ENCODE measurements around the gene PARVA. TPM values are rescaled to one million over a fixed set of nuclear protein-coding genes. Genes with fewer than 3 reads are reported as not detected.
A peak's percentile ranks its signal among the peaks of the same experiment; 100 is the strongest.

PARVA gene
- total RNA-seq, 1 experiment from 2014 or later = 13.2 TPM

DNA sequence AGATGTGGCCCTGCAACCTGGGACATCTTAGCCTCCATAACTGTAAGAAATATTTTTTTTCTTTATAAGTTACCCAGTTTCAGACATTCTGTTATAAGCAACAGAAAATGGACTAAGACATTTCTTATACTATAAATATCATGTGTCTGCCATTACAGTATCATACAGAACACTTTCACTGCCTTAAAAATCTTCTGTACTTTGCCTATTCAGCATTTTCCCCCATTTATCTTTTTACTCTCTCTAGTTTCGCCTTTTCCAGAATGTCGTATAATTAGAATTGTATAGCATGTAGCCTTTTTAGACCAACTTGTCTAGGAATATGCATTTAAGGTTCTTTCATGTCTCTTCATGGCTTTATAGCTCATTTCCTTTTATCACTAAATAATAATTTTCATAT lies 88.0 kb downstream of the PARVA start:
- in situ Hi-C loops (cut with HindIII; ENCODE audit: low pct_unique_long_range_greater_than_20kb, low sequenced_read_pairs) = no loop called here
- DNase-seq (ENCODE audit: low read depth, low spot score) = no peak

DNA sequence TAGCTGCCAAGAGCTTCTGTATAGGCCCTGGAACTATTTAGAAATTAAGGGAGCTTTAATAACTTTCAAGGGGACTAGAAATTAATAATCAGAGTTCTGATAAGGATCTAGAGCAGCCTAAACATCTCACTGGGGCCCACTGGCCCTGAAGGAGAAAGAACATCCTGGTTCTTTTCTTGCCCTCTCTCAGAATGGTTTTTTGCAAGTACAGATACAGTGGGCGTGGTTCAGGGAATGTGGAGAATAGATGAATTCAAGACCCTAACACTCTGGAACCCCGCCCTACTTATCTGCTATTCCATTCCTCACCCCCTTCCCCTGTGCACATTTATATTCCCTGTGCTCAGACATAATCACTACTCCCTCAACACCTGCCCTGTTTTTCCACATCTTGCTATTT lies 90.2 kb downstream of the PARVA start:
- in situ Hi-C loops (cut with HindIII; ENCODE audit: low pct_unique_long_range_greater_than_20kb, low sequenced_read_pairs) = no loop called here

DNA sequence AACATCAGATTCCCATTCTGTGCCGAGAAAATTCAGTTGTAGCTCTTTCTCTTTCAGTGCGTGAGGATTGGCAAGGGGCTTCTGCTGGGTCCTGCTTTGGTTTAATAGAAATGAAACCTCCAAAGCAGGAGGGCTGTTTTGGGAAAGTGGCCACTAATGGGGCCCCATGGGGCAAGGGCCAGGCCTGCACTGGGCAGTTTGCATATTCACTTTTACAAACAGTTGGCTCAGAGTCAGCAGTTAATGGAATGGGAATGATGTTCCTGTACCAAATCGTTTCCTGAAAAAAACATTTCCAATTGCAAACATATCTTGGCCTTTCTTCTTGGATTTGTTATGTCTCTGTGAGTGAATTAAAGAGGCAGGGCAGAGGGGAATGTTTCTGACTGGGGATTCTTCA lies 92.1 kb downstream of the PARVA start:
- in situ Hi-C loops (cut with HindIII; ENCODE audit: low pct_unique_long_range_greater_than_20kb, low sequenced_read_pairs) = no loop called here
- no peak for DNase-seq (ENCODE audit: low read depth, low spot score)

More for the DNA sequence above, 90.2 kb downstream of the PARVA start:
- DNase-seq (ENCODE audit: low read depth, low spot score) = no peak

DNA sequence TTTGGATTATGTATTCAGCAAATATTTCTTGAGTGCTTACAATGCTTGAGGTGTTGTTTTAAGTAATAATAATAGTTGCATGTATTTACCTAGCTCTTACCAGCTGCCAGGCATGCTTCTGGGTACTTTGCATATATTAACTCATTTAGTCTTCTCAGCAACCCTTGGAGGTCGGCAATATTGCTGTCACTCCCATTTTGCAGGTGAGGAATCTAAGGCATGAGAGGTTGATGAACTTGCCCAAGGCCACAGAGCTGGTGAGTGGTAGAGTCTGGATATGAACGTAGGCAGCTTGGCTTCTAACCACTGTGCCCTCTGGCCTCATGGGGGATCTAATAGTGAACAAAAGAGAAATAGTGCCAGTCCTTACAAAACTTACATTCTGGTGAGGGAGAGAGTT lies 92.9 kb downstream of the PARVA start:
- in situ Hi-C loops (cut with HindIII; ENCODE audit: low pct_unique_long_range_greater_than_20kb, low sequenced_read_pairs) = no loop called here
- no peak for DNase-seq (ENCODE audit: low read depth, low spot score)

DNA sequence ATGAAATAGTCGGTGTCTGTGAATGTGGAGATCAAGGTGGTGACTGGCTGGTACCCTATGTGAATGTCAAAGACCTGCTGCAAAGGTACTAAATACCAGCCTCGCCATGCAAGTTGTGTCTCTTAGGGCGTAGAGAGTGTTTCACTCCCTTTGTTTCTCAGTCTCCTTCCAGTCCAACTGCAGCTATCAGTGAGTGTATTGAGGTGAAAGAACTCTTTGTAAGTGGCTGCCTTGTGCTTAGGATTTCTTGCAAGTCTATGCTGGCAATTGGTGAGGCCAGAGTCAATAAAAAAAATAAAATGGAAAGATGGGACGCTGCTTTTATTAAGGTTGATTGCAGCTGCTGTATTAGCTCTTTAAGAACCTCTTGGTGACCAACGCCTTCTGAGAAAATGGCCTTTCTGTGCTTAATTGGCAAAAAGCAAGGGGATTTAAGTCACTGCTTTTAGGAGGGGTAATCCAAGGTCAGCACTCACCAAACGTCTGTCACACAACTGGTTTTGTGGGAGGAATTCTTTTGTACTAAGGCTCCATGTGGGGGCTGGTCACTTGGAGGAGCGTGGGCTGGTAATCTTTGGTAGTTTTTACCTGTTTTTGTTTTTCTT lies 95.1 kb downstream of the PARVA start:
- DNase-seq (ENCODE audit: low read depth, low spot score) = peak; percentile 68
- in situ Hi-C loops (cut with HindIII; ENCODE audit: low pct_unique_long_range_greater_than_20kb, low sequenced_read_pairs) = no loop called here

DNA sequence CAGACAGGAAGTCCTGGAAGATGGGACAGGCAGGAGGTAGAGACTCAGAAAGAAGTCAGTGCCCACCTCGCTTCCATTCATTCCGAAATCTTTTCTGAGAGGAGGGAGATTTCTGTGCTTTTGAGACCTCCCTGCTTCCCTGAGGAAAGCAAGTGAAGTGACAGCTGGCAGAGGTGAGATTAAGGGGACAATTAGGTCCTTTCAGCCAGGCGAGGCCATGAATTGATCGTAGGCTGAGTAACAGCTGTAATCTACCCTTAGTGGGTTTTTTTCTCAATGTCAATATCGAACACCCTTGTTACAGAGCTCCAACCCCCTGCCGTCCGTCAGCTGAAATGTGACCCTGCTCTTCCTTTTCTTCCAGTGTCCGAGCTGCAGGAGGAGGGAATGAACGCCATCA lies 96.0 kb downstream of the PARVA start:
- in situ Hi-C loops (cut with HindIII; ENCODE audit: low pct_unique_long_range_greater_than_20kb, low sequenced_read_pairs) = no loop called here
- no peak for DNase-seq (ENCODE audit: low read depth, low spot score)

DNA sequence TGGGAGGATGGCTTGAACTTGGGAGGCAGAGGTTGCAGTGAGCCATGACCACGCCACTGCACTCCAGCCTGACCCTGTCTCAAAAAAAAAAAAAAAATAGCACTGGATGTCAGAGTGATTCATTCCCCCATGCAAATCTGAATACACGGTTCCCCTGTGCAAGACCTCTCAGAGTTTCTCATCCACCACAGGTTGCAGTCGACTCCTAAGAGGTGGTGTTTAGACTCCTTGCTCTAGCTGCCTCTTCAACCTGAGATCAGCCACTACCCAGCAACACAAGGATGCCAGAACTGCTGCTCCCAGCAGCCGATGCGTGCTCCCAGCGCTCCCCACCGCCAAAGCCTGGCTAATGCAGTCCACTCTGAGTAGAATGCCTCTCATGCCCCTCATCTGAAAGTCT lies 97.5 kb downstream of the PARVA start:
- in situ Hi-C loops (cut with HindIII; ENCODE audit: low pct_unique_long_range_greater_than_20kb, low sequenced_read_pairs) = no loop called here
- DNase-seq (ENCODE audit: low read depth, low spot score) = no peak

DNA sequence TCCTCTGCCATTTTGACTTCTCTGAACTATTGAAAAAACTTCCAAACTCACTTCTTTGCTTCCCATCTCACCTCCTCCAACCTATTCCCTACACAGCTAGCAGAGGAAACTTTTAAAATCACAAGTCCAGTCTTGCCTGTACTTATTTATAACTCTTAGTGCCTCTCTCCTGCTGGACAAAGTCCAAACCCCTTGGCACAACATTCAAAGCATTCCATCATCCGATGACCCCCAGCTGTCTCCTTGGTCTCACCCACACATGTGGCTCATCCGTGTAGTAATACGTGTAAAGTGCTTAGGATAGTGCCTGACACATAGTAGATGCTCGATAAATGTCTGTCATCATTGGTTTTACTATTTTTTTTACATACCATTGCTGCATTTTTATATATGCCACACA lies 101.4 kb downstream of the PARVA start:
- DNase-seq (ENCODE audit: low read depth, low spot score) = no peak
- in situ Hi-C loops (cut with HindIII; ENCODE audit: low pct_unique_long_range_greater_than_20kb, low sequenced_read_pairs) = no loop called here

DNA sequence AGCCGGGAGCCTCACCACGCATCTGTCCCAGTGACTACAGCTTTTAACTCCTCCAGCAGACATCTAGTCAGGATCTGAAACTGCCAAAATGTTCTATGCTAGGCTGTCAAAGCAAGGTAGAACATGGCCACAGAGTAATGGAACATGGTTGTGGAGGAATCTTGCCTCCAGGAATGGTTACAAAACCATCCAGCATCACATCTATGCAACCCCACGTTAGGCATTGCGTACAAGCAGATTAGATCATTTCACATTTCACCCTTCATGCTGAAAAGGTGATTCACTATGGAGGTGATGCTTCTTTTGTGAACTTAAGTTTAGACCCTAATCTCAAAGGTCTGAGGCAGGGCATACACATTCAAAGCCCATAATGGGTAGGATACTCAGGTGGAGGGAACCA lies 103.0 kb downstream of the PARVA start:
- DNase-seq (ENCODE audit: low read depth, low spot score) = no peak
- in situ Hi-C loops (cut with HindIII; ENCODE audit: low pct_unique_long_range_greater_than_20kb, low sequenced_read_pairs) = no loop called here

DNA sequence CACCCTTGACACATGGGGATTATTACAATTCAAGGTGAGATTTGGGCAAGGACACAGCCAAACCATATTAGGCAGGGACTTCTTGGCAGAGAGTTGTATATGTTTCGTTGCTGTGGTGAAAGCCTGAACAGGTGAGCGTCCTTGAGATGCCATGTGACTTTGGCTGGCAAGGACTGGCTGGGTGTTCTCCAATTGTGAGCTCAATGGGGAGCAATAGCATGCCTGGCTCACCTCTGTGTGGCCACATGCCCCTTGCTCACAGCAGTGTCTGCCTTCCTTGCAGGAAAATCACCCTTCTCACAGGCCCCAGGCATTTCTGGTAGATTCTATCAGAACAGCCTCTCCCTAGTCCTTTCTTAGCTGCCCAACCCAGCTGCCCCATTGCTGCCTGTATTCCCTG lies 105.5 kb downstream of the PARVA start:
- DNase-seq (ENCODE audit: low read depth, low spot score) = no peak
- in situ Hi-C loops (cut with HindIII; ENCODE audit: low pct_unique_long_range_greater_than_20kb, low sequenced_read_pairs) = no loop called here

DNA sequence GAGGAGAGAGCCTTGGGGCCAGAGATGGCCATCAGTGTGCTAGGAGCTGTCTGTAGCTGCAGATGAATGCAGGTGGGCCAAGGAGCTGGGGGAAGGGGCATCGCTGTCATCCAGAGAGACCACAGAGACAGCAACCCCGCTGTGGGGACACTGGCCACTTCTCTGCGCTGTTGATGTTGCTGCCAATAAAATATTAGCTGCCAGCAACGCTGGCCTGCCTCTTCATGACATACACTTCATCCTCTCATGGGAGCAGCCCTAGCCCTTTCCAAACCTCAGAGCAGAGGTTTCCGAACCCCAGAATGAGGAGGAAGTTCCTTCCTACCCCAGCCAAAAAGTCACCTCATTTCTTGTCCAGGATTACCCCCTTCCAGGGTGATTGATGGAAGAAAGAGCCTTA lies 106.2 kb downstream of the PARVA start:
- no peak for DNase-seq (ENCODE audit: low read depth, low spot score)
- in situ Hi-C loops (cut with HindIII; ENCODE audit: low pct_unique_long_range_greater_than_20kb, low sequenced_read_pairs) = no loop called here

DNA sequence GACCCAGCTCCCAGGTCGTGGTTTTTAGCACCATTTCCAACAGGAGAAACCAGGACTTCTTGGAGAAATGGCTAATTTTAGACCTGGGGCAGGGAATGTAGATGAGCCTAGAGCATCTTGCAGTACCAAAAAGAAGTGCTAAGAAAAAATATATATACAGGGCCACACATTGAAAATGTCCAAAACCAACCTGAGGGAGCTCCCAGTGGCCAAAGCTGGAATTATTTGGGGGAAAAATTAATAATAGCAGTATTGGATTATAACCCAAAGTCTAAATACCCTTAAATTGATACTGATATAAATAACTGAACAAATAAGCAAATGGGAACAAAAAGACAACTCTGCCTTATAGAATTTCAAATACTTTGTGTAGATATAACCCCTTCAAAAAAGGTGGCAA lies 108.0 kb downstream of the PARVA start:
- peak; percentile 45 for DNase-seq (ENCODE audit: low read depth, low spot score)
- in situ Hi-C loops (cut with HindIII; ENCODE audit: low pct_unique_long_range_greater_than_20kb, low sequenced_read_pairs) = no loop called here

DNA sequence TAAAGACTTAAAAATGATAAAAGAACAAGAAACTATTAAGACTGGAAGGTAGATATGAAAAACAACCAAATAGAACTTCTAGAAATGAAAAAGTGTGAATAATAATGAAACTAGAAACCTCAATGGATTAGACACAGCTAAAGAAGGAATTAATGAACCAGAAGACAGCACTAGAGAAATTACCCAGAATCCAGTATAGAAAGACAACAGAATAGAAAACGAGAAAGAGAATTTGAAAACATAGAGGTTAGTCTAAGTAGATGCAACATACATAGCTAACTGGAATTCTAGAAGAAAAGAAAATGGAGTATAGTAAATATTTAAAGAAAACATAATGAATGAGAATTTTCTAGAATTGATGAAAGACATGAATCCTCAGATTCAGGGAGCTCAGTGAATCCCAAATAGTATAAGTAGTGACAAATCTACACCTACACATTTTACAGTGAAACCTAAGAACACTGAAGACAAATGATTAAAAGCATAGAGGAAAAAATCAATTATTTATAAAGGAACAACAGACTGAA lies 111.9 kb downstream of the PARVA start:
- in situ Hi-C loops (cut with HindIII; ENCODE audit: low pct_unique_long_range_greater_than_20kb, low sequenced_read_pairs) = no loop called here

DNA sequence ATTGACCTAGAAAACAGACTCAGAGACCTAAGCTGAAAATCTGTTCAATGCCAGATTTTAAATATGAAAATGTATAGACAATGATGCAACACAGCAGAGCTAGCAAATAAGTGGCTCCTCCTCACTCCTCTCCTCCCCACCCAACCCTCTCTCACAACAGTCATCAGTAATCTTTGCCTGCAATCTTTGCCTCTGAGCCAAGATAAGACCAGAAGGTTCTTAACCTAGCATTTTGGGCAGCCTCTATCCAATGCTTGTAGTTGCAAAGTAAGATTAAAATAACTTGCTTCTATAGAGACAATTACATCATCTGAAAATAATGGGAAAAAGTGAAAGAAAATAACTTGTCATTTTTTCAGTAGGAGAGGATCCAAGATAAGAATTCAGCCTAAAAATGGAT lies 117.3 kb downstream of the PARVA start:
- DNase-seq (ENCODE audit: low read depth, low spot score) = no peak
- in situ Hi-C loops (cut with HindIII; ENCODE audit: low pct_unique_long_range_greater_than_20kb, low sequenced_read_pairs) = no loop called here

More for the DNA sequence above, 111.9 kb downstream of the PARVA start:
- DNase-seq (ENCODE audit: low read depth, low spot score) = no peak

DNA sequence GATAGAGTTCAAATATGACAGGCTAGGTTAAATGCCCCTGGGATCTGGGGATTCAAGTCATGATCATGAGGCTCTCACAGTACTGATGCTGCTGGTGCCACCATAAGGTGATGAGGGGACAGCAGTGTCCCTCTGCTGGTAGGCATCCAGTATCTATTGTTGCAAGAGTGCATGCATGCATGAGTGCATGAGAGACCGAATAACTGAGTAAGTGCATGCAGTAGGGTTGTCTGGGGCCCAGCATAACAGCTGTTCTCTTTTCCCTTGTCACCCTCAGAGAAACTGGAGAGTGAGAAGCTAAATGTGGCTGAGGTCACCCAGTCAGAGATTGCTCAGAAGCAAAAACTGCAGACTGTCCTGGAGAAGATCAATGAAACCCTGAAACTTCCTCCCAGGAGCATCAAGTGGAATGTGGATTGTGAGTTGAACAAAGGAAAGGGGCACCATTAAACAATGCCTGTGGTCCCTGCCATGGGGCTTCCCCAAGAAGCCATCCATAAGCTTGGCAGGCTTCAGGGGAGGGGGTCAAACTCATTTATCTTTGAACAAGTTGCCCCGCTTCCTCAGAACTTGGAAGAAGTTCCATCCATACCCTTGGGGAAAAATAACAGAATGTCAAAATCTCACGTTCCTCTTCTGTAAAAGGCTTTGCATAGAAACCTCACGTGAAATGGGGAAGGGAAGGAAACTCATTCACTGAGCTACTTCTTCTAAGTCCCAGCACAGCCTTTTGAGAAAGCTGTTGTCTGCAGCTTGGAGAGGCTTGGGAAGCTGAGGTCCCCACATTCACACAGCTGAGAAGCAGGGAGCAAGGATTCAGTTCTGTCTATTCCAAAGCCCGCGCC lies 119.0 kb downstream of the PARVA start:
- peak; percentile 37 for DNase-seq (ENCODE audit: low read depth, low spot score)
- in situ Hi-C loops (cut with HindIII; ENCODE audit: low pct_unique_long_range_greater_than_20kb, low sequenced_read_pairs) = no loop called here

DNA sequence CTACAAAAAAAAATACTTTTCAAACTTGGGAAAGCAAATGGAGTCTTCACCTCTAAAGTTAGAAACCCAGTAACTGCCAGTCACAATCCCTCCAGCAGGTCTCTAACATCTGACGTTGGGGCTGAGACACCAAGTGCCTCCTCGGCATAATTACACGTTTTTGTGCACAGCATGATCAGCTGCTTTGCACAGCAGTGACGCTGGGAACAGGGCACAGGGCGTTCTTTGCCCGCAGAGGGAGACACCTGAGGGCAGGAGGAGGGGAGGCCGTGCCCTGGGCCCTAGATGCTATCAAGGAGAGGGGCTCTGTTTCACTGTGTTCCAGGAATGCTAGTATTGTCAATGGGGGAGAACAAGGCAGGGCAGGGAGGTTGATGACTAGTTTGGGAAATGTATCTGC lies 120.1 kb downstream of the PARVA start:
- peak; percentile 19 for DNase-seq (ENCODE audit: low read depth, low spot score)
- in situ Hi-C loops (cut with HindIII; ENCODE audit: low pct_unique_long_range_greater_than_20kb, low sequenced_read_pairs) = no loop called here

DNA sequence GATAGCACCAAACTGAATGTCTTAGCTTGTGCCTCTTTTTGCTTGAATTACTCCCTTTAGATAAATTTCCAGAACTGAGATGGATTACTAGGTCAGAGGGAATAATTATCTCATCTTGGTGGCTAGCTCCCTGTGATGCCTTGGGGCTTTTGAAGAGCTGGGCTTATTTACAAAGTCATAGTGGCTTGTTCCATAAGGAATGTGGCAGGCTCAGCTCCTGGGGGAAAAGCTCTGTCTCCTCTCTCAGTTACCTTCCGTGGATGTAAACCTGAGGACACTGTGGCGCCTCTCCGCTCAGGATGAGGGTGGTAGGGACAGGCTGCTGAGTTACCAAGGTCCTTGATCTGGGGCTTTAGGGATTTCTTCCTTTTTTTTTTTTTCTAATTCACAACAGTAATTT lies 121.7 kb downstream of the PARVA start:
- DNase-seq (ENCODE audit: low read depth, low spot score) = no peak
- in situ Hi-C loops (cut with HindIII; ENCODE audit: low pct_unique_long_range_greater_than_20kb, low sequenced_read_pairs) = no loop called here

DNA sequence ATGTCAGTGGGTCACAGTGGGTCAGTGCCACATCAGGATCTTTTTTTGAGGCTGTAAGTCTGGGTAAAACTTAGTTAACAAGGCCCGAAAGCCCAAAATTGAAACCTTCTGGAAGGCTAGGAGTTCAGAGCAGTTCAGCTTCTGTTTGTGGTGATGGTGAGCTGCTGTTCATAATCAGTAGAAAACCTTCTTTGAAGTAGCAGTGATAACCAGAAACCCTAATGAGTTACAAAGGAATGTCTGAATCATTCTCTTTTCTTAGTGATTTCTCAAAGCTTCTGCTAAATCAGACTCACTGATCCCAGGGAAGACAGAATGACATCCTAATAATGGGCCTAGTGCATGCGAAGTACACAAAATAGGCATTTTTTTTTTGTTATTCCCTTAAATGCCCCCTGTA lies 124.7 kb downstream of the PARVA start:
- in situ Hi-C loops (cut with HindIII; ENCODE audit: low pct_unique_long_range_greater_than_20kb, low sequenced_read_pairs) = no loop called here
- DNase-seq (ENCODE audit: low read depth, low spot score) = no peak

DNA sequence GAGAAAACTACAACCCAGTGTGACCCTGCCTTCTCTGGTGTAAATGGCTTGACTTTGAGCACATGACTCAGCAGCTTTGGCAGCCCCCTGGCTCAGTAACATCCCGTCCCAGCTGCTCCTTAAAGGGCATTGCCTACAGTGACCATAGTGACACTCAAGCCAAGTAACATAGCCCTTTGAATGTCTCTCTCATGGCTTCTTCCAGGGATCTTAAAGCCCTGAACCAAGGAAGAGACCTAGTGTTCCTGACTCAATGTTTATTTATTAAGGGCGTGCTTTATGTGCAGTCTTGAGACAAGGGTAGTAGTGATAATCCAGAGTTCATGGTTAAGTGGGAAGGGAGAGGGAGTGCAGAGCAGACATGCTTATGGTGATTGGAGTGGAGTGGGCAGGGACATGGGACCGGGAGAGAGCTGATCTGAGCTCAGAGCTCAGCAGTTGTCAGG lies 125.7 kb downstream of the PARVA start:
- in situ Hi-C loops (cut with HindIII; ENCODE audit: low pct_unique_long_range_greater_than_20kb, low sequenced_read_pairs) = no loop called here
- no peak for DNase-seq (ENCODE audit: low read depth, low spot score)
